ENCODE measurements around the gene LAMC3. TPM values are rescaled to one million over a fixed set of nuclear protein-coding genes. Genes with fewer than 3 reads are reported as not detected.
A peak's percentile ranks its signal among the peaks of the same experiment; 100 is the strongest.

LAMC3 gene
- total RNA-seq, 2 donors from 2014 or later = 16.7 to 41.2 TPM

GRCh38 chr9:131126059-131126426 lies 117.1 kb downstream of the LAMC3 start:
- H3K4me1 ChIP-seq (ENCODE audit: control insufficient read depth, insufficient read depth, low read length) = no peaks in the 10 kb centered on the region
- H3K36me3 ChIP-seq (ENCODE audit: control insufficient read depth, insufficient read depth, low read length) = peaks cover 46% of the 10 kb centered on the region
- Mint-ChIP-seq H3K27ac (peak overlapping the region; percentile 99), H3K27me3 (ENCODE audit: insufficient read depth) (no peaks in the 10 kb centered on the region), H3K4me3 (peak overlapping the region; percentile 97), H3K4me1 (peaks cover 9% of the 10 kb centered on the region), H3K36me3 (ENCODE audit: low read depth) (peaks cover 41% of the 10 kb centered on the region), H3K9me3 (no peaks in the 10 kb centered on the region)
- no peak for DNase-seq
- no peaks in the 10 kb centered on the region for H3K27me3 ChIP-seq (ENCODE audit: control insufficient read depth, insufficient read depth, low read length, poor library complexity, severe bottlenecking)
- no peak for TF ChIP-seq CTCF (conservative IDR thresholded peaks at IDR 0.05)
- peak overlapping the region; percentile 89 for H3K9ac ChIP-seq (ENCODE audit: extremely low read depth, low read length, poor library complexity, severe bottlenecking)
- H3K9me3 ChIP-seq (ENCODE audit: control insufficient read depth, low read length) = no peaks in the 10 kb centered on the region
- 1 to 6% methylated on average over 7 to 11 of the region's 11 CpGs for WGBS, 2 experiments (ENCODE audit: insufficient coverage in 1 of 2, insufficient read length in 1 of 2)
- H3K4me3 ChIP-seq (ENCODE audit: low read length) = peak overlapping the region; percentile 95
- no peak overlapping the region for H3K27ac ChIP-seq (ENCODE audit: low read depth, low read length)

DNA sequence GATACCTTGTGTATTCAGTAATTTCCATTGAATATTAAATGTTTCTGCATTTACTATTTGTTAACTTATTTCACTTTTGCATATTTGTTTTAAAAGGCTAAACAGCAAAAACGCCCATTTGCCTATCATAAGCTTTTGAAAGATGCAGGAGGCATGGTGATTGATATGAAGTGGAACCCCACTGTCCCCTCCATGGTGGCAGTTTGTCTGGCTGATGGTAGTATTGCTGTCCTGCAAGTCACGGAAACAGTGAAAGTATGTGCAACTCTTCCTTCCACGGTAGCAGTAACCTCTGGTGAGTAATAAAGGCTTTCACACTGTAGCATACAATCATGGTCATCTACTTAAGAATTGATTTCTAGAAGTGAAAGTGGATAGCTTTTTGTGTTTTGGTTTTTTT lies 120.2 kb downstream of the LAMC3 start:
- Histone ChIP-seq H3K27me3 (ENCODE audit: control insufficient read depth, insufficient read depth, low read length, poor library complexity, severe bottlenecking) (no peaks in the 10 kb centered on the region), H3K27ac (ENCODE audit: low read depth, low read length) (no peak overlapping the region), H3K4me3 (ENCODE audit: low read length) (no peak overlapping the region), H3K9ac (ENCODE audit: extremely low read depth, low read length, poor library complexity, severe bottlenecking) (no peak overlapping the region), H3K4me1 (ENCODE audit: control insufficient read depth, insufficient read depth, low read length) (no peaks in the 10 kb centered on the region), H3K36me3 (ENCODE audit: control insufficient read depth, insufficient read depth, low read length) (peaks cover 65% of the 10 kb centered on the region), H3K9me3 (ENCODE audit: control insufficient read depth, low read length) (no peaks in the 10 kb centered on the region)
- Mint-ChIP-seq H3K4me1 (peaks cover 9% of the 10 kb centered on the region), H3K9me3 (no peaks in the 10 kb centered on the region), H3K27ac (no peak overlapping the region), H3K36me3 (ENCODE audit: low read depth) (peaks cover 55% of the 10 kb centered on the region), H3K4me3 (no peak overlapping the region), H3K27me3 (ENCODE audit: insufficient read depth) (no peaks in the 10 kb centered on the region)
- TF ChIP-seq CTCF (conservative IDR thresholded peaks at IDR 0.05) = no peak
- 87 to 91% methylated on average over 3 of the region's 3 CpGs for WGBS, 2 experiments (ENCODE audit: insufficient coverage in 1 of 2, insufficient read length in 1 of 2)
- DNase-seq = no peak

- Histone ChIP-seq H3K4me1 (ENCODE audit: control insufficient read depth, insufficient read depth, low read length) (no peaks in the 10 kb centered on the region), H3K27ac (ENCODE audit: low read depth, low read length) (no peak overlapping the region), H3K36me3 (ENCODE audit: control insufficient read depth, insufficient read depth, low read length) (peaks cover 94% of the 10 kb centered on the region), H3K9me3 (ENCODE audit: control insufficient read depth, low read length) (no peaks in the 10 kb centered on the region), H3K4me3 (ENCODE audit: low read length) (no peak overlapping the region), H3K27me3 (ENCODE audit: control insufficient read depth, insufficient read depth, low read length, poor library complexity, severe bottlenecking) (no peaks in the 10 kb centered on the region), H3K9ac (ENCODE audit: extremely low read depth, low read length, poor library complexity, severe bottlenecking) (no peak overlapping the region)
- H3K4me1 Mint-ChIP-seq = no peaks in the 10 kb centered on the region
- no peaks in the 10 kb centered on the region for H3K27me3 Mint-ChIP-seq (ENCODE audit: insufficient read depth)
- DNase-seq = no peak
- H3K9me3 Mint-ChIP-seq = no peaks in the 10 kb centered on the region
- peaks cover 64% of the 10 kb centered on the region for H3K36me3 Mint-ChIP-seq (ENCODE audit: low read depth)
- H3K27ac Mint-ChIP-seq = no peak overlapping the region
- no peak for TF ChIP-seq CTCF (conservative IDR thresholded peaks at IDR 0.05)
- no peak overlapping the region for H3K4me3 Mint-ChIP-seq
- 95 to 100% methylated on average over 2 of the region's 2 CpGs for WGBS, 2 experiments (ENCODE audit: insufficient coverage in 1 of 2, insufficient read length in 1 of 2)
Measured at GRCh38 chr9:131138676-131139075, 129.7 kb downstream of the LAMC3 start.

Measured in endodermal cell (in vitro differentiated cells).